ENCODE results near the gene NLK.

The NLK gene

DNA sequence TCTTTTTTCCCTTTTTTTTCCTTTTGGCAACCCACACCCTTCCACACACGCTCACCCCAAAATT lies at the start of gene NLK:
TSS of gene NLK (plus strand) at position 21 of the 64 bp plus-strand sequence. CDS start 197 bp downstream, outside the sequence.
- TF ChIP-seq, protein P1, sequence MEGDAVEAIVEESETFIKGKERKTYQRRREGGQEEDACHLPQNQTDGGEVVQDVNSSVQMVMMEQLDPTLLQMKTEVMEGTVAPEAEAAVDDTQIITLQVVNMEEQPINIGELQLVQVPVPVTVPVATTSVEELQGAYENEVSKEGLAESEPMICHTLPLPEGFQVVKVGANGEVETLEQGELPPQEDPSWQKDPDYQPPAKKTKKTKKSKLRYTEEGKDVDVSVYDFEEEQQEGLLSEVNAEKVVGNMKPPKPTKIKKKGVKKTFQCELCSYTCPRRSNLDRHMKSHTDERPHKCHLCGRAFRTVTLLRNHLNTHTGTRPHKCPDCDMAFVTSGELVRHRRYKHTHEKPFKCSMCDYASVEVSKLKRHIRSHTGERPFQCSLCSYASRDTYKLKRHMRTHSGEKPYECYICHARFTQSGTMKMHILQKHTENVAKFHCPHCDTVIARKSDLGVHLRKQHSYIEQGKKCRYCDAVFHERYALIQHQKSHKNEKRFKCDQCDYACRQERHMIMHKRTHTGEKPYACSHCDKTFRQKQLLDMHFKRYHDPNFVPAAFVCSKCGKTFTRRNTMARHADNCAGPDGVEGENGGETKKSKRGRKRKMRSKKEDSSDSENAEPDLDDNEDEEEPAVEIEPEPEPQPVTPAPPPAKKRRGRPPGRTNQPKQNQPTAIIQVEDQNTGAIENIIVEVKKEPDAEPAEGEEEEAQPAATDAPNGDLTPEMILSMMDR (conservative IDR thresholded peaks at IDR 0.05; ENCODE audit: control insufficient read depth, insufficient read depth, low read depth, low read length), result no peak
- DNase-seq (ENCODE audit: low read depth), result no peak
- H3K4me3 ChIP-seq (ENCODE audit: control insufficient read depth, low read depth, low read length), result peak within 1 kb of the TSS; percentile 81

DNA sequence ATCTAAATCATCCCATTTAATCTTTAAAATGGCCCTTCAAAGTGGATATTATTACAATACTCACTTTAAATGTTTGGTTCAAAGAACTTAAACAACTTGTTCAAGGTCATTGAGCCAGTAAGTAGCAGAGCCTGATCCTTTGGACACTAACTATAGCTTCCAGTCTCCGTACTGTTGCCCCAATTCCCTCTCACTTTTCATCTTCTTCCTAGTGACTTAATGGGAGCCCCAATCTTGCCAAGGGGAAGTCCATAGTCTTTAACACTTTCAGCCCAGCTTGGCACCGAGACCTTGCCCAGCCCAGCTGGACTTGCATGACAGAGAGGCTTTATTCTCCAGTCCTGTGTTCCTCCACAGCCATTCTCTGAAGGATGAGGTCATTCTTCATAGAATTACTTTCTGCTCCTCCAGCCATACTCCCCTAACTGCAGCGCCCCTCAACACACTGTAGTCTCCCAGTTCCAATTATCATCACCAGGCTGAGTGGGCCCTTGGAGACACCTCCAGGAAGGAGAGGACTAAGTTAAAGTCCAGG lies 49.2 kb upstream of the NLK start:
- no peak overlapping the region for H3K4me3 ChIP-seq (ENCODE audit: control insufficient read depth, low read depth, low read length)
- TF ChIP-seq, protein P1 (conservative IDR thresholded peaks at IDR 0.05; ENCODE audit: control insufficient read depth, insufficient read depth, low read depth, low read length), result no peak
- no peak for DNase-seq (ENCODE audit: low read depth)

DNA sequence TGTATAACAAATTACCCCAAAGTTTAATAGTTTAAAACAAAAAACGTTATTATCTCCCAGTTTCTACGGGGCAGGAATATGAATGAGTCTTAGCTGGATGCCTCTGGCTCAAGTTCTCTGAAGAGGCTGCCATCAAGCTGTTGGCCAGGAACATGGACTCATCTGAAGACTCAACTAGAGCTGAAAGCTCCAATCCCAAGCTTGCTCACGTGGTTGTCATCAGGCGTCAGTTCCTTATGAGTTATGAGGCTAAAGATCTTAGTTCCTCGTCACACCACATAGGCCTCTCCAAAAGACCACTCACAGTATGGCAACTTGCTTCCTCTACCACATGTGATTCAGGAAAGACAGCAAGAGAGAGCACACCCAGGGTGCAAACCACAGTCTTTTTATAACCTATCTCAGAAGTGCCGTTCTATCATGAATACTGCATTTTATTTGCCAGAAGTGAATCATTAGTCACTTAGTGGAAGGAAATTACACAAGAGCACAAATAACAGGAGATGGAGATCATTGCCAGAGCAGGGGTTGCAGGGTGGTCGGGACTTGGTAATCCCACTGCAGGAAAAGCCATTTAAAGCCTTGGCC lies 48.7 kb upstream of the NLK start:
- TF ChIP-seq, protein P1 (conservative IDR thresholded peaks at IDR 0.05; ENCODE audit: control insufficient read depth, insufficient read depth, low read depth, low read length), result no peak
- H3K4me3 ChIP-seq (ENCODE audit: control insufficient read depth, low read depth, low read length), result no peak overlapping the region
- no peak for DNase-seq (ENCODE audit: low read depth)

DNA sequence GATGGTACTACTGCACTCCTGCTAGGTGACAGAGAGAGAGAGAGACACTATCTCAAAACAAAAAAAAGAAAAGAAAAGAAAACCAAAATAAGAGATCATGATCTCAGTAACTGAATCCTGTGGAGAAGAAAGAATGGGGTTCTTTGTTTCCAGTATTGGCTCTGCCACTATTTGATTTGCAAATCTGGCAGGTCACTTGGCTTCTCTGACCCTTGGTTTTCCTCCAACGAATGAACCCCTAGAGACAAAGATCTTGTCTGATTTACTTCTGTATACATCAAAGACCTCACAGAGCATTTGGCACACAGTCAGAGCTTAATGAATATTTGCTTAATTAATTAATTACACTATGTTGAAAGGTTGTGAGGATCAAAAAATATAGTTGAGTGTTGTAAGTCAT lies 47.9 kb upstream of the NLK start:
- no peak overlapping the region for H3K4me3 ChIP-seq (ENCODE audit: control insufficient read depth, low read depth, low read length)
- TF ChIP-seq, protein P1 (conservative IDR thresholded peaks at IDR 0.05; ENCODE audit: control insufficient read depth, insufficient read depth, low read depth, low read length), result no peak
- DNase-seq (ENCODE audit: low read depth), result no peak

DNA sequence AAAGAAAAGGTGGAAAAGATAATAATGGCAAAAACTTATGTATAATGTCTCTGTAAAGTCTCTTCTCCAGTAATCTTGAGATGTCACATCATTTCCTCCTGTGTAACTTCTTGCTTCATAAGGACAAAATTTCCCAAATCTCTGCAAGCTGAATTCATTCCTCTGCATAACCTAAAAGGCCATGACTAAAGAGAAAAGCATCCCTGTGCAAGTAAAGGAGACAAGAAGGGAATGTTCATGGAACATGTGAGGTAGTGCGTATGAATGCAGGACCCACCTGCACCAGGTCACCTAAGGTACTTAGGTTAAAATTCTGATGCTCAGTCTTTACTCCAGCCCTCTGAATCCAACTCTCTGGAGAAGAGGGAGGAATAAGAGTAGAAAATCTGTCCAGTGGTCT lies 46.9 kb upstream of the NLK start:
- TF ChIP-seq, protein P1 (conservative IDR thresholded peaks at IDR 0.05; ENCODE audit: control insufficient read depth, insufficient read depth, low read depth, low read length), result no peak
- H3K4me3 ChIP-seq (ENCODE audit: control insufficient read depth, low read depth, low read length), result no peak overlapping the region
- no peak for DNase-seq (ENCODE audit: low read depth)

DNA sequence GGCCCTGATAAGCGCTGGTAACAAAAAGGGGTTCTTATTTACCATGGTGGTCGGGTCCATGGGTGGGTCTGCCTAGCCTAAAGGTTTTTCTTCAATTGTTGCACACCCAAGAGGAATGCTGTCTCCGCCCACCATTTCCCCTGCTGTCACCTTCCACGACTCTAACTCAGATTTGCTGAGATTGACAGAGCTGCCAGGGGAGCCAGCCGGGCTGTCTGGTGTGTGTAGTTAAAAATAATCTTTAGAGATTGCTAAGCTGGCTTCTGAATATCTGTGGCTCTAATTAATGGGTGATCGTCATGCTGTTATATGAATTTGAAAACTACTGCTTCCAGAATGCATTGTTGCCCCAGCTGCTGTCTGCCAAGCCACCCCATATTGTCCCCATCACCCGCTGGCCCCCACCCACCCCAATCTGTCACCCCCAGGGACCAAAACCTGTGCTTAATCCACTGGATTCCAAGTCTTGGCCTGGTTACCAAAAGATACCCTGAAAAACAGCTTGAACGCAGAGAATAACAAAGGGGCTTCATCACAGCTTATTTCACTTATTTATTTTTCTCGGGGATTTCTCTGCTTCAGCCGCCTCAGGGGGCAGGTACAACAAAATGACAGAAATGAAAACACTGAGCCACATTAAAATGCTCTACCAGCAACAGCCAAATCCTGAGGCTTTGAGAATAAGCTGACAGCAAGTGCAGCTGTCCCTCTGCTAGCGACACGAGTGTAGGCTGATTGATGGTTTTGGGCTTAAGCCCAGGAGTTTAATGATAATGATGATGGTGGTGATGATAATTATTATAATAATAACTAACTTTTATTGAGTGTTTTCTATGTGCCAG lies 46.1 kb upstream of the NLK start:
- H3K4me3 ChIP-seq (ENCODE audit: control insufficient read depth, low read depth, low read length), result no peak overlapping the region
- no peak for DNase-seq (ENCODE audit: low read depth)
- TF ChIP-seq, protein P1 (conservative IDR thresholded peaks at IDR 0.05; ENCODE audit: control insufficient read depth, insufficient read depth, low read depth, low read length), result no peak

Measured in fibroblast of mammary gland (primary cell).